Stimulated activated CD8-positive, alpha-beta memory T cell treated with anti-CD3 and anti-CD28 coated beads, Interleukin-12 subunit alpha, Interleukin-12 subunit beta, amount 100 ng/mL, for 24 hours (primary cell): ENCODE results near the gene CD48.
"Not testable (repeated sequence)": the region's sequence is repeated elsewhere in the genome, so short reads cannot be mapped to it uniquely, and the experiment has no call there.

ENCODE experiments used
- DNase-seq: peaks from one replicate; pipeline ENCODE4 v3.0.0-alpha.2; 2020; ENCODE audit errors: extremely low read depth

The CD48 gene

GRCh38 chr1:160652924-160653619, 58.5 kb downstream of the CD48 start:
- no peak for DNase-seq

DNA sequence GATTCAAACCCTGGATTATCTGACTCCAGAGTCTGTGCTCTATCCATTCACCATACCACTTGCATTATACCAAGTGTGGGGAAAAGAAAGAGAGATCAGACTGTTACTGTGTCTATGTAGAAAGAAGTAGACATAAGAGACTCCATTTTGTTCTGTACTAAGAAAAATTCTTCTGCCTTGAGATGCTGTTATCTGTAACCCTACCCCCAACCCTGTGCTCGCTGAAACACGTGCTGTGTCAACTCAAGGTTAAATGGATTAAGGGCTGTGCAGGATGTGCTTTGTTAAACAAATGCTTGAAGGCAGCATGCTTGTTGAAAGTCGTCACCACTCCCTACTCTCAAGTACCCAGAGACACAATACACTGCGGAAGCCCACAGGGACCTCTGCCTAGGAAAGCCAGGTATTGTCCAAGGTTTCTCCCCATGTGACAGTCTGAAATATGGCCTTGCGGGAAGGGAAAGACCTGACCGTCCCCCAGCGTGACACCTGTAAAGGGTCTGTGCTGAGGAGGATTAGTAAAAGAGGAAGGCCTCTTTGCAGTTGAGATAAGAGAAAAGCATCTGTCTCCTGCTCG, 59.5 kb downstream of the CD48 start:
- not testable (repeated sequence) for DNase-seq

- no peak for DNase-seq
These were observed 60.1 kb downstream of the CD48 start for GRCh38 chr1:160651433-160652064.

GRCh38 chr1:160647329-160647720, 64.3 kb downstream of the CD48 start:
- no peak for DNase-seq

GRCh38 chr1:160646711-160647328, 64.8 kb downstream of the CD48 start, which contains the start of gene SLAMF1:
Gene SLAMF1, minus strand, starts transcription at chr1:160647044. Its CDS starts 99 bp downstream, at chr1:160646945.
- DNase-seq = no peak

DNA sequence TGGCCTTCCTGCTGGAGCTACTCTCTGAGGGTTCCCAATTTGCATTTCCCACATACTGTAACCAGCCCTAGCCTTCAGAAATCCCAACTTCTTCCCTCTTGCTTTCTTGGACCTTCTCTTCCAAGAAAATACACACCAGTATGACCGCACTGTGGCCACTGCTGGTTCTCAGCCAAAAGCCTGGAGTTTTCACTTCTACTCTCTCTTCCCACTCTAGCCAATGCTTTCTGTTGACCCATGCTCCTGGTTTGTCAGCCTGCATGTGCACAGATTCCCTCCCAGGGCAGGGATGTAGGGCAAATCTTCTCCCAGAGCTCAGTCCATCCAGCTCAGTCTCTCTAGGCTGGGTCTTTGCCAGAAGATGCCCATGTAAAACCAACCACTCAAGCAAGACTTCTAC, 65.4 kb downstream of the CD48 start:
- no peak for DNase-seq

GRCh38 chr1:160645386-160646130, 66.1 kb downstream of the CD48 start:
- DNase-seq = no peak

DNA sequence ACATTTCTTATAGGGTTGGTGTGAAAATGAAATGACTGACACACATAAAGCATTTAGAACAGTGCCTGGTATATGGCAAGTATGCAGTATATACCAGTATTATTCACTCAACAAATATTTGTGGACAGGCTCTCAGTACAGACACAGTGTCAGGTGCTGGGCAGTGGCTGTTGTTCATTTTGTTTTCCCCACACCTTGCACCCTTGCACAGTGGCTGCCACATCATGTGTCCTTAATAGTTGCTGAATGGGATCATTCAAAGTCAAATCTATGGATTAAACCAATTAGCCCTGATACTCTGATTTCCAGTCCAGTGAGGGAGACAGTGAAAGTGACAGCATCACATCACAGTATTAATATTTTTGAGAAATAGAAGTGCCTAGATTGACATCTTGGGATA, 67.2 kb downstream of the CD48 start:
- no peak for DNase-seq

- no peak for DNase-seq
These were observed 68.5 kb downstream of the CD48 start for GRCh38 chr1:160643138-160643537.

- DNase-seq = no peak
These were observed 69.4 kb downstream of the CD48 start for GRCh38 chr1:160642281-160642644.

DNA sequence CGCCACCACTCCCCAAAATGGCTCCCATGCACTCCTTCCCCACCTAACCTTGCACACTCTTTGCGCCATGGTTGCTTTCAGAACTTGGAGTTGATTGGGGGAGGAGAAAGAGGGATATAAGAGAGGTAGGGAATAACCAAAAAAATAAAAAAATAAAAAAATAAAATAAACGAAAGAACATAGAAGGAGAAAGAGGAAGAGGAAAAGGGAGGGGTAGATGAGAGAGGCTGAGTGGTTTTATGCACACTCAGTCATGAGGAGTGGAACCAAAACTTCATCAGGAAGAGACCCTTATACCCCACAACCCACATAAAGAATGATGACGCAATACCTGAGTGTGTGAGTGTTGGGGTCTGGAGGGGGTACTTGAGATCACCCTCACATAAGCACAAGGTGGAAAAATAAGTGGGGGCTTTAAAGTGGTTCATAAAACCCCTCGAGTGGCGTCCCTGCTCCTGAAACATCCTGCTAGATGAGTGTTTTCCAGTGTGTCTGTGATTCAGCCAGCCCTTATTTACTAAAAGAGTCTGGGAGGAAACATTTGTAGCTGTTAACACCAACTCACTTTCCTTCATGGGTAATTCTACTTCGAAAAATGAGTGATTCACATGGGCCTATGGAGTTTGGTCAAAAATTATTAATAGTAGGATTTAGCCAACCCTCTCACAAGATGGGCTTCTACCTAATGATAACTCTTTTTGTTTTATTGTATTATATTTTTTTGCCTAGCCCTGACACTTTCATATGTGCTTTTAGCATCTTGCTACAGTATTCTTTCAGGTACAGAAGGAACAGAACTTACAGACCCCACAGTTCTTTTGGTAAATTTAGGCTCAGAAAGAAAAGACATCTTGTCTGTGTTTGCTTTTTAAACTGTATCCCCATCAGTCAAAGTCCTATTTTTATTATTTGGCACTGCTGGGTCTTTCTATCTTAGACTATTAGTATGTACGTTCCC, 70.0 kb downstream of the CD48 start:
- DNase-seq = no peak

GRCh38 chr1:160640359-160641123, 71.1 kb downstream of the CD48 start:
- no peak for DNase-seq

GRCh38 chr1:160639652-160640051, 72.0 kb downstream of the CD48 start:
- no peak for DNase-seq

- DNase-seq = no peak
These were observed 72.7 kb downstream of the CD48 start for GRCh38 chr1:160638926-160639325.

GRCh38 chr1:160638540-160638857, 73.1 kb downstream of the CD48 start:
- no peak for DNase-seq

- no peak for DNase-seq
These were observed 73.6 kb downstream of the CD48 start for GRCh38 chr1:160637821-160638539.

DNA sequence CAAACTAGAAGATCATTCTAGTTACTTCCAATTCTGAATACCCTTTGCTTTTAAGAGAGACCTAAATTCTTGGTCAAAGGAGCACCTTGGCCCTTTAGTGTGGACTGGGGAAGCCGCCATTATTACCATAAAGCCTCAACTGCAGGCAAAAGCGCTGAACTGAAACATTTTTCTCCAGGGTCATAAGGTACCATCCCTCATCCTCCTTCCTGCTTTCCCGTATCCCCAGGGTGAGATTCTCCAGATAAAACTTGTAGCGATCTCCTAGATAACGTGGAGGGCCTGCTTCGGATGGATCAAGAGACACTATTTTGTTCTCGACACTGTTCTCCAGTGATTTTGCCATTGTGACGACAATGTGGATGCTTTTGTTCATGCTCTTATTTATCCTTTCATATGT, 74.6 kb downstream of the CD48 start:
- DNase-seq = no peak

- DNase-seq = no peak
These were observed 75.1 kb downstream of the CD48 start for GRCh38 chr1:160636547-160636946.

- DNase-seq = no peak
These were observed 75.5 kb downstream of the CD48 start for GRCh38 chr1:160636076-160636475.
